ENCODE data around the gene YJEFN3. TPM values are rescaled to one million over a fixed set of nuclear protein-coding genes. Genes with fewer than 3 reads are reported as not detected.

The YJEFN3 gene
- total and polyA plus RNA-seq, 2 of the 8 experiments (the other 6 are each of a cell fraction or from before 2014, with no cell fraction given), result 5.7 to 9.4 TPM

- TF ChIP-seq GABPA (IDR thresholded peaks at IDR 0.05; ENCODE audit: borderline replicate concordance, insufficient read depth, low read length) (no peak), SRF (IDR thresholded peaks at IDR 0.05; ENCODE audit: low read depth, low read length) (no peak), POLR2AphosphoS5 (IDR thresholded peaks at IDR 0.05; ENCODE audit: low read depth, low read length) (no peak)
These were observed 23.1 kb downstream of the YJEFN3 start (continued) for GRCh38 chr19:19551853-19552192.

All from H1 (cell line).